A549 (cell line): ENCODE results near the gene ITGAV. TPM values are rescaled to one million over a fixed set of nuclear protein-coding genes. Genes with fewer than 3 reads are reported as not detected.

Experiments
- ATAC-seq, 2 experiments: fragments of 200-7000 bp in 1 of 2; fragments of >200 bp in 1 of 2; cut with Nextera tagmentation in 1 of 2; cut with Tn5 transposase in 1 of 2; 3 replicates each; pipeline versions ENCODE4 v1.8.0 to v1.9.1; 2018 to 2020; ENCODE audit warnings: mild to moderate bottlenecking in 1 of 2, moderate library complexity in 1 of 2
- CTCF ChIA-PET: fragments of 300-600 bp; sonication (Branson Sonifier 250); formaldehyde crosslinking; extraction: SDS; loops from one replicate; lab custom pipeline; 2021; ENCODE audit warnings: antibody characterized with exemption, inconsistent platforms; lab: Yijun Ruan, JAX
- POLR2A ChIA-PET: fragments of 350-600 bp; formaldehyde crosslinking; extraction: SDS; loops from one replicate; lab custom pipeline; 2021; ENCODE audit warnings: antibody characterized with exemption, inconsistent platforms; lab: Yijun Ruan, JAX
- DNase-seq, 2 experiments: peaks; one replicate each; pipeline versions ENCODE4 v3.0.0 to v3.0.0-alpha.2; 2011 to 2016; ENCODE audit warnings: low read depth in 1 of 2, low spot score in 1 of 2
- FAIRE-seq: peaks from 2 replicates; lab custom pipeline; 2011; peaks lifted over from hg19 to GRCh38; lab: Jason Lieb, UNC
- H3K27ac ChIP-seq, 2 experiments: fragments of >200 bp; sonication (Bioruptor Twin); formaldehyde crosslinking; 3 replicates each; pipeline ENCODE4 v1.5.1; 2016 to 2017
- H3K4me1 ChIP-seq: fragments of >200 bp; sonication (Bioruptor Twin); formaldehyde crosslinking; 3 replicates; pipeline ENCODE4 v1.6.1; 2016
- H3K4me2 ChIP-seq: fragments of >200 bp; sonication (Bioruptor Twin); formaldehyde crosslinking; 3 replicates; pipeline ENCODE4 v1.6.1; 2016
- H3K4me3 ChIP-seq: fragments of >200 bp; sonication (Bioruptor Twin); formaldehyde crosslinking; 3 replicates; pipeline ENCODE4 v1.5.1; 2016
- H3K9me3 ChIP-seq: fragments of >200 bp; sonication (Bioruptor Twin); formaldehyde crosslinking; 3 replicates; pipeline ENCODE4 v1.6.1; 2016
- ATOH8 ChIP-seq: fragments of 250-450 bp; sonication (Bioruptor Pico); IDR thresholded peaks from 2 replicates; pipeline ENCODE4 v1.5.0; 2020; ENCODE audit warnings: low read depth, mild to moderate bottlenecking, moderate library complexity
- BCL3 ChIP-seq: fragments of >200 bp; sonication (Bioruptor Twin); formaldehyde crosslinking; IDR thresholded peaks from 3 replicates; pipeline ENCODE4 v1.6.1; 2016
- CBX2 ChIP-seq: fragments of 200-600 bp; sonication (generic); IDR thresholded peaks from 2 replicates; pipeline ENCODE4 v1.6.1; 2016; ENCODE audit warnings: low read depth, mild to moderate bottlenecking, borderline replicate concordance
- CEBPB ChIP-seq, 2 experiments: fragments of >200 bp in 1 of 2; sonication (Bioruptor Twin) in 1 of 2; formaldehyde crosslinking in 1 of 2; IDR thresholded peaks; 2 replicates each; pipeline ENCODE4 v1.6.1; 2012 to 2016
- EHMT2 ChIP-seq: fragments of 200-600 bp; sonication (generic); IDR thresholded peaks from 2 replicates; pipeline ENCODE4 v1.6.1; 2016; ENCODE audit warnings: antibody characterized with exemption, low read depth, mild to moderate bottlenecking, moderate library complexity
- ELK1 ChIP-seq: fragments of 150-350 bp; IDR thresholded peaks from 2 replicates; pipeline ENCODE4 v1.6.1; 2014; ENCODE audit warnings: low read depth, mild to moderate bottlenecking, low read length
- EP300 ChIP-seq, 2 experiments: fragments of >200 bp; sonication (Bioruptor Twin); formaldehyde crosslinking; IDR thresholded peaks; 2 replicates in 1 of 2; 3 replicates in 1 of 2; pipeline ENCODE4 v1.6.1; 2016 to 2017
- FOSL2 ChIP-seq, 2 experiments: fragments of 450-650 bp in 1 of 2; fragments of >200 bp in 1 of 2; sonication (Bioruptor Twin) in 1 of 2; formaldehyde crosslinking; IDR thresholded peaks; 2 replicates each; pipeline versions ENCODE4 v1.5.0 to v1.6.1; 2016 to 2020; ENCODE audit warnings: mild to moderate bottlenecking in 1 of 2, moderate library complexity in 1 of 2
- GATA3 ChIP-seq: IDR thresholded peaks from 2 replicates; pipeline ENCODE4 v1.6.1; 2012; ENCODE audit warnings: borderline replicate concordance
- HOXA7 ChIP-seq: fragments of 250-450 bp; sonication (Bioruptor Pico); IDR thresholded peaks from 2 replicates; pipeline ENCODE4 v1.5.0; 2020; ENCODE audit warnings: mild to moderate bottlenecking, moderate library complexity
- HOXB13 ChIP-seq: fragments of 250-450 bp; sonication (Bioruptor Pico); IDR thresholded peaks from 2 replicates; pipeline ENCODE4 v1.5.0; 2020; ENCODE audit warnings: low read depth, mild to moderate bottlenecking, moderate library complexity
- HOXB5 ChIP-seq: fragments of 250-450 bp; sonication (Bioruptor Pico); IDR thresholded peaks from 2 replicates; pipeline ENCODE4 v1.5.0; 2020; ENCODE audit warnings: mild to moderate bottlenecking, moderate library complexity
- JUN ChIP-seq, 2 experiments: fragments of >200 bp; sonication (Bioruptor Twin); formaldehyde crosslinking; IDR thresholded peaks; 2 replicates in 1 of 2; 3 replicates in 1 of 2; pipeline ENCODE4 v1.6.1; 2016 to 2017
- JUNB ChIP-seq: fragments of >200 bp; sonication (Bioruptor Twin); formaldehyde crosslinking; IDR thresholded peaks from 2 replicates; pipeline ENCODE4 v1.6.1; 2016
- KDM1A ChIP-seq: fragments of 200-600 bp; sonication (generic); IDR thresholded peaks from 2 replicates; pipeline ENCODE4 v1.6.1; 2016; ENCODE audit warnings: low read depth, mild to moderate bottlenecking
- MAFK ChIP-seq: fragments of 450-650 bp; IDR thresholded peaks from 2 replicates; pipeline ENCODE4 v1.6.1; 2014; ENCODE audit not compliant: partially characterized antibody
- MAX ChIP-seq: IDR thresholded peaks from 2 replicates; pipeline ENCODE4 v1.6.1; 2012
- NFE2L2 ChIP-seq: fragments of 150-350 bp; conservative IDR thresholded peaks from 2 replicates; pipeline ENCODE4 v1.6.1; 2014; ENCODE audit warnings: low read length
- NPAS2 ChIP-seq: fragments of 250-450 bp; sonication (Bioruptor Pico); IDR thresholded peaks from 2 replicates; pipeline ENCODE4 v1.8.0; 2022; ENCODE audit warnings: mild to moderate bottlenecking, moderate library complexity, borderline replicate concordance
- NR3C1 ChIP-seq: fragments of >200 bp; sonication (Bioruptor Twin); formaldehyde crosslinking; IDR thresholded peaks from 3 replicates; pipeline ENCODE4 v1.6.1; 2017
- POLR2A ChIP-seq: IDR thresholded peaks from 2 replicates; pipeline ENCODE4 v1.6.1; 2012; ENCODE audit warnings: mild to moderate bottlenecking, low read length
- RAD21 ChIP-seq, 2 experiments: fragments of >200 bp in 1 of 2; sonication (Bioruptor Twin) in 1 of 2; formaldehyde crosslinking in 1 of 2; IDR thresholded peaks in 1 of 2; conservative IDR thresholded peaks in 1 of 2; 2 replicates in 1 of 2; 3 replicates in 1 of 2; pipeline ENCODE4 v1.6.1; 2012 to 2018; ENCODE audit warnings: inconsistent platforms in 1 of 2
- RCOR1 ChIP-seq: fragments of 150-350 bp; IDR thresholded peaks from 2 replicates; pipeline ENCODE4 v1.6.1; 2014; ENCODE audit warnings: antibody characterized with exemption, low read length, low read depth
- RNF2 ChIP-seq: fragments of 200-600 bp; sonication (generic); IDR thresholded peaks from 2 replicates; pipeline ENCODE4 v1.6.1; 2016; ENCODE audit warnings: low read depth, mild to moderate bottlenecking, antibody characterized with exemption, moderate library complexity, borderline replicate concordance
- TFCP2L1 ChIP-seq: fragments of 250-450 bp; sonication (Bioruptor Pico); IDR thresholded peaks from 2 replicates; pipeline ENCODE4 v1.5.0; 2021; ENCODE audit warnings: mild to moderate bottlenecking
- USF2 ChIP-seq: fragments of 450-650 bp; IDR thresholded peaks from 2 replicates; pipeline ENCODE4 v1.6.1; 2014; ENCODE audit warnings: antibody characterized with exemption
- ZFP36 ChIP-seq: fragments of 450-650 bp; IDR thresholded peaks from 2 replicates; pipeline ENCODE4 v1.6.1; 2014; ENCODE audit warnings: borderline replicate concordance; ENCODE audit not compliant: partially characterized antibody
- WGBS: methylation state at CpG from one replicate; pipeline ENCODE4 v1.1.6; 2017; ENCODE audit errors: missing lambda C conversion rate; 5-methylcytosine and 5-hydroxymethylcytosine counted together
- polyA plus RNA-seq, 4 experiments: library from polyadenylated mRNA; depleted of rRNA in 3 of 4; stranded (reverse); fragments of >200 nt; fragmentation: RNase III in 1 of 4; extraction: RNeasy Plus Mini Kit Qiagen cat#74134 plus additional on column Dnase treatment in 1 of 4; gene quantifications; 2 replicates in 3 of 4; 3 replicates in 1 of 4; pipeline ENCODE4 v1.2.3, GENCODE V29; 2011 to 2017

The ITGAV gene
- polyA plus RNA-seq, 2 of the 4 experiments (the other 2 are of a cell fraction) = 93.3 to 148 TPM

GRCh38 chr2:186575302-186575701 lies 14.6 kb upstream of the ITGAV start:
- ChIA-PET CTCF (interaction anchor here (0.6 to 1.5 kb wide), 5 partner anchors 15 to 179 kb away, joined by 3 to 4 read pairs (median 3); no protein-coding TSS in a partner anchor), POLR2A (interaction anchor here (0.9 to 3.6 kb wide), 2 partner anchors 14 to 19 kb away, joined by 3 to 41 read pairs; partner anchors contain the start of gene ITGAV)
- peak overlapping the region; percentile 74 for H3K4me2 ChIP-seq
- peaks cover 72% of the 10 kb centered on the region for H3K4me1 ChIP-seq
- 0% methylated on average over 1 of the region's 1 CpG for WGBS
- H3K9me3 ChIP-seq = no peaks in the 10 kb centered on the region
- H3K27ac ChIP-seq = peak overlapping the region; percentile 86 to 87; a peak in 5 of 6 replicates
- FAIRE-seq = peak; percentile 23
- no peak overlapping the region for H3K4me3 ChIP-seq
- TF ChIP-seq NFE2L2 = 0 out of 2 replicates have a peak, but pooled peaks have one; percentile 31
- peak; percentile 79; the same call in 1 of the 2 replicates for TF ChIP-seq GATA3
- no peak for TF ChIP-seq NR3C1
- peak; percentile 88; the same call in 1 of the 2 replicates for TF ChIP-seq ELK1
- peak; percentile 85 for TF ChIP-seq JUNB
- TF ChIP-seq BCL3 = 0 out of 3 replicates have a peak, but pooled peaks have one; percentile 45
- TF ChIP-seq KDM1A = no peak
- TF ChIP-seq EP300 (IDR thresholded peaks at IDR 0.05) = peak; percentile 36 to 51; a peak in 2 of 5 replicates
- no peak for TF ChIP-seq HOXB13
- peak; percentile 87 for TF ChIP-seq FOSL2 (IDR thresholded peaks at IDR 0.05)
- TF ChIP-seq FOSL2 (CRISPR knock-in tag; IDR thresholded peaks at IDR 0.05) = peak; percentile 99
- no peak for TF ChIP-seq EHMT2
- no peak for TF ChIP-seq HOXA7
- peak in 1 of 2 experiments; percentile 56; a peak in 2 of 5 replicates for TF ChIP-seq JUN (IDR thresholded peaks at IDR 0.05)
- TF ChIP-seq MAFK = peak; percentile 99
- no peak for TF ChIP-seq TFCP2L1
- peak; percentile 89 for TF ChIP-seq ZFP36
- peak; percentile 37; the same call in 1 of the 2 replicates for TF ChIP-seq MAX
- no peak for TF ChIP-seq CBX2
- no peak for TF ChIP-seq RNF2
- TF ChIP-seq CEBPB (IDR thresholded peaks at IDR 0.05) = peak in 1 of 2 experiments; percentile 66; a peak in 2 of 4 replicates
- TF ChIP-seq RAD21 (conservative IDR thresholded peaks at IDR 0.05 in 1 of 2, IDR thresholded peaks at IDR 0.05 in 1 of 2) = peak in 1 of 2 experiments; percentile 26; a peak in 2 of 5 replicates
- no peak for TF ChIP-seq USF2
- no peak for TF ChIP-seq HOXB5 (CRISPR knock-in tag)
- peak; percentile 76 to 97 for DNase-seq
- peak; percentile 90 to 95 for ATAC-seq

- TF ChIP-seq ELK1 (no peak), KDM1A (no peak), RCOR1 (no peak), POLR2A (no peak), NPAS2 (CRISPR knock-in tag) (no peak), ATOH8 (CRISPR knock-in tag) (peak; percentile 30; the same call in 1 of the 2 replicates), TFCP2L1 (no peak), HOXB13 (peak; percentile 29; the same call in 1 of the 2 replicates)
- peak overlapping the region; percentile 74 for H3K4me2 ChIP-seq
- no peaks in the 10 kb centered on the region for H3K9me3 ChIP-seq
- H3K27ac ChIP-seq = peak overlapping the region; percentile 80 to 86
- H3K4me1 ChIP-seq = peaks cover 66% of the 10 kb centered on the region
- ATAC-seq (peak in 1 of 2 experiments; percentile 28; a peak in 2 of 6 replicates), FAIRE-seq (no peak), DNase-seq (peak in 1 of 2 experiments; percentile 48)
- 18% methylated on average over 1 of the region's 1 CpG for WGBS
- POLR2A ChIA-PET = interaction anchor here (0.6 to 3.6 kb wide), 4 partner anchors 14 to 1561 kb away, joined by 3 to 41 read pairs (median 3); partner anchors contain the start of gene ITGAV
- H3K4me3 ChIP-seq = no peak overlapping the region
- CTCF ChIA-PET = interaction anchor here (0.5 to 4.7 kb wide), 5 partner anchors 14 to 970 kb away, joined by 3 to 14 read pairs (median 3); partner anchors contain the start of gene ITGAV
Measured at GRCh38 chr2:186575856-186576255, 14.0 kb upstream of the ITGAV start.
